ENCODE measurements around the gene RIC1. TPM values are rescaled to one million over a fixed set of nuclear protein-coding genes. Genes with fewer than 3 reads are reported as not detected.

The RIC1 gene
- polyA plus RNA-seq, 3 donors, result 13.4 to 36.4 (median 16.3) TPM

DNA sequence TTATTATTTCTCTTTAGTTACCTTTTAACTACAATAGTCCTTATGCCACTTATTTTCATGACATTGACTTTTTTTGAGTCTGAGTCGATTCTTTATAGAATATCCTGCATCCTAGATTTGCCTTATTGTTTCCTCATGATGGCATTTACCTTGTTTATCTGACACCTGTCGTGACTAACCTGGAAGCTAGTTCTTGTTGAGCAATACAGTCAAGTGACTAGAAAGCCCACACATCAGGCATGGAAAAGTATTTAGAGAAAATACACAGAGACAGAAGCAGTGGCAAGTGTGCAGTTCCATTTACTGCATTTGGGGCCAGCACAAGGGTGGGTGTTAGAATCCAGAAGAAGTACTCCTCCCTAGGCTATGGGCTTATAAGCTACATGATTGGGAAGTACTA, 106.2 kb downstream of the RIC1 start:
- intact Hi-C loops (cut with micrococcal nuclease), result no loop called here
- H3K27ac Mint-ChIP-seq, result no peak overlapping the region
- no peak overlapping the region for H3K27ac ChIP-seq (ENCODE audit: low read depth in 1 of 2, low read length in 2 of 2)

DNA sequence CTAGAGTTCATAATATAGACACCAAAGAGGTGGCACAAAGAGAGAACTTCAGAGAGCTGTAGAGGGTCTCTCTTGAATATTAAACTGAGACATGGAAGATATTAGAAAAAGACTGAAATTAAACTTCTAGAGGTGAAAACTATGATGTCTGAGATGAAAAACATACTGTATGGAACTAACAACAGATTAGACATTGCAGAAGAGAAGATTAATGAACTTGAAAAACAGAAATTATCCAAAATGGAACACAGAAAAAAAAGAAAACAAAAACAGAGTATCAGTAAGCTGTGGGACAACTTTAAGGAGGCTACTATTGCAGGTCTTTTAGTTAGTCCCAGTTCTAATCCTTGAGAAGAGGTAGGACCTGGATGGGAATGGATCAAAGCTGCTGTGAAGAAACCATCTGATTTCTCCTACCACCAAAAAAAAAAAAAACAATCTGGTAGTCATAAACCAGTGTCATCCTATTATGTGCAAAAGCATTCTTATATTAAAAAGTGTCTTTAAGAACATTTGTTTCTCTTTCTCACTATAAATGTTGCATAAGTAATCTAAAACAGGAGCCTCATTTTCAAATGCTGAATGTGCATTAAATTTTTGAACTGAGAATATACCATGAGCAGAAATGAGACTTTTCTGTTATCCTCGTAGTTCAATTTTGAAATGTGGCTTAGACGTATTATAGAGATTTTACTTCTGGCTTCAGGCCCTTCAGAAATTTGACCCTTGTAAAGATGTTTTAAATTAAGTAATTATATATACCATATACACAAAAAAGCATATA, 107.8 kb downstream of the RIC1 start:
- H3K4me3 Mint-ChIP-seq, result no peak overlapping the region
- Histone ChIP-seq H3K4me2 (replicated peaks; ENCODE audit: extremely low read depth, low read length, poor library complexity, severe bottlenecking) (no peak overlapping the region), H3K79me2 (ENCODE audit: insufficient read depth, low read length) (no peaks in the 10 kb centered on the region), H3K36me3 (replicated peaks in 1 of 2; ENCODE audit: control insufficient read depth in 1 of 2, insufficient read depth in 2 of 2, low read length in 2 of 2) (peaks cover 53 to 90% of the 10 kb centered on the region in 2 donors), H3K27ac (ENCODE audit: low read depth in 1 of 2, low read length in 2 of 2) (no peak overlapping the region), H2AFZ (ENCODE audit: insufficient read depth, low read depth, low read length, poor library complexity, severe bottlenecking) (no peak overlapping the region), H3K27me3 (ENCODE audit: control insufficient read depth in 2 of 2, insufficient read depth in 2 of 2, low read length in 2 of 2) (no peaks in the 10 kb centered on the region), H3K9me3 (replicated peaks in 1 of 2; ENCODE audit: control insufficient read depth in 1 of 2, insufficient read depth in 1 of 2, low read length in 2 of 2) (no peaks in the 10 kb centered on the region), H3K4me1 (ENCODE audit: control insufficient read depth in 1 of 2, insufficient read depth in 2 of 2, low read length in 2 of 2) (no peaks in the 10 kb centered on the region), H3K4me3 (replicated peaks in 1 of 3; ENCODE audit: low read depth in 2 of 3, low read length in 3 of 3) (no peak overlapping the region), H3K9ac (ENCODE audit: insufficient read depth, low read length, poor library complexity, severe bottlenecking) (no peak overlapping the region), H4K20me1 (ENCODE audit: insufficient read depth, low read length) (no peaks in the 10 kb centered on the region)
- no peak for DNase-seq
- TF ChIP-seq, protein P1, sequence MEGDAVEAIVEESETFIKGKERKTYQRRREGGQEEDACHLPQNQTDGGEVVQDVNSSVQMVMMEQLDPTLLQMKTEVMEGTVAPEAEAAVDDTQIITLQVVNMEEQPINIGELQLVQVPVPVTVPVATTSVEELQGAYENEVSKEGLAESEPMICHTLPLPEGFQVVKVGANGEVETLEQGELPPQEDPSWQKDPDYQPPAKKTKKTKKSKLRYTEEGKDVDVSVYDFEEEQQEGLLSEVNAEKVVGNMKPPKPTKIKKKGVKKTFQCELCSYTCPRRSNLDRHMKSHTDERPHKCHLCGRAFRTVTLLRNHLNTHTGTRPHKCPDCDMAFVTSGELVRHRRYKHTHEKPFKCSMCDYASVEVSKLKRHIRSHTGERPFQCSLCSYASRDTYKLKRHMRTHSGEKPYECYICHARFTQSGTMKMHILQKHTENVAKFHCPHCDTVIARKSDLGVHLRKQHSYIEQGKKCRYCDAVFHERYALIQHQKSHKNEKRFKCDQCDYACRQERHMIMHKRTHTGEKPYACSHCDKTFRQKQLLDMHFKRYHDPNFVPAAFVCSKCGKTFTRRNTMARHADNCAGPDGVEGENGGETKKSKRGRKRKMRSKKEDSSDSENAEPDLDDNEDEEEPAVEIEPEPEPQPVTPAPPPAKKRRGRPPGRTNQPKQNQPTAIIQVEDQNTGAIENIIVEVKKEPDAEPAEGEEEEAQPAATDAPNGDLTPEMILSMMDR (IDR thresholded peaks at IDR 0.05), result no peak
- peaks cover 0 to 3% (median 0%) of the 10 kb centered on the region in 7 donors for H3K9me3 Mint-ChIP-seq
- WGBS (ENCODE audit: insufficient coverage), result no CpG with 5 or more reads among the region's 2 CpGs
- peaks cover 73 to 78% of the 10 kb centered on the region in 2 donors for H3K36me3 Mint-ChIP-seq
- intact Hi-C loops (cut with micrococcal nuclease), result no loop called here
- H3K4me1 Mint-ChIP-seq, result no peaks in the 10 kb centered on the region
- no peak overlapping the region for H3K27ac Mint-ChIP-seq
- peaks cover 0 to 1% (median 0%) of the 10 kb centered on the region in 3 donors for H3K27me3 Mint-ChIP-seq (ENCODE audit: low read depth in 3 of 3)

More for the DNA sequence above, 106.2 kb downstream of the RIC1 start:
- Histone ChIP-seq H3K4me3 (replicated peaks in 1 of 3; ENCODE audit: low read depth in 2 of 3, low read length in 3 of 3) (no peak overlapping the region), H3K4me2 (replicated peaks; ENCODE audit: extremely low read depth, low read length, poor library complexity, severe bottlenecking) (no peak overlapping the region), H3K36me3 (replicated peaks in 1 of 2; ENCODE audit: control insufficient read depth in 1 of 2, insufficient read depth in 2 of 2, low read length in 2 of 2) (peaks cover 55 to 86% of the 10 kb centered on the region in 2 donors), H3K9ac (ENCODE audit: insufficient read depth, low read length, poor library complexity, severe bottlenecking) (no peak overlapping the region), H3K9me3 (replicated peaks in 1 of 2; ENCODE audit: control insufficient read depth in 1 of 2, insufficient read depth in 1 of 2, low read length in 2 of 2) (no peaks in the 10 kb centered on the region), H2AFZ (ENCODE audit: insufficient read depth, low read depth, low read length, poor library complexity, severe bottlenecking) (no peak overlapping the region), H3K4me1 (ENCODE audit: control insufficient read depth in 1 of 2, insufficient read depth in 2 of 2, low read length in 2 of 2) (no peaks in the 10 kb centered on the region), H3K79me2 (ENCODE audit: insufficient read depth, low read length) (no peaks in the 10 kb centered on the region), H4K20me1 (ENCODE audit: insufficient read depth, low read length) (peaks cover 3% of the 10 kb centered on the region), H3K27me3 (ENCODE audit: control insufficient read depth in 2 of 2, insufficient read depth in 2 of 2, low read length in 2 of 2) (no peaks in the 10 kb centered on the region)
- Mint-ChIP-seq H3K4me1 (no peaks in the 10 kb centered on the region), H3K4me3 (no peak overlapping the region), H3K9me3 (peaks cover 0 to 2% (median 0%) of the 10 kb centered on the region in 7 donors), H3K36me3 (peaks cover 64 to 70% of the 10 kb centered on the region in 2 donors), H3K27me3 (ENCODE audit: low read depth in 3 of 3) (peaks cover 0 to 1% (median 0%) of the 10 kb centered on the region in 3 donors)
- 100% methylated on average over 2 of the region's 2 CpGs for WGBS (ENCODE audit: insufficient coverage)
- DNase-seq, result no peak
- TF ChIP-seq, protein P1 (IDR thresholded peaks at IDR 0.05), result no peak
